ENCODE measurements around the gene FRMD3. TPM values are rescaled to one million over a fixed set of nuclear protein-coding genes. Genes with fewer than 3 reads are reported as not detected.

The FRMD3 gene
- total RNA-seq, 1 experiment from 2014 or later = 3.9 TPM

DNA sequence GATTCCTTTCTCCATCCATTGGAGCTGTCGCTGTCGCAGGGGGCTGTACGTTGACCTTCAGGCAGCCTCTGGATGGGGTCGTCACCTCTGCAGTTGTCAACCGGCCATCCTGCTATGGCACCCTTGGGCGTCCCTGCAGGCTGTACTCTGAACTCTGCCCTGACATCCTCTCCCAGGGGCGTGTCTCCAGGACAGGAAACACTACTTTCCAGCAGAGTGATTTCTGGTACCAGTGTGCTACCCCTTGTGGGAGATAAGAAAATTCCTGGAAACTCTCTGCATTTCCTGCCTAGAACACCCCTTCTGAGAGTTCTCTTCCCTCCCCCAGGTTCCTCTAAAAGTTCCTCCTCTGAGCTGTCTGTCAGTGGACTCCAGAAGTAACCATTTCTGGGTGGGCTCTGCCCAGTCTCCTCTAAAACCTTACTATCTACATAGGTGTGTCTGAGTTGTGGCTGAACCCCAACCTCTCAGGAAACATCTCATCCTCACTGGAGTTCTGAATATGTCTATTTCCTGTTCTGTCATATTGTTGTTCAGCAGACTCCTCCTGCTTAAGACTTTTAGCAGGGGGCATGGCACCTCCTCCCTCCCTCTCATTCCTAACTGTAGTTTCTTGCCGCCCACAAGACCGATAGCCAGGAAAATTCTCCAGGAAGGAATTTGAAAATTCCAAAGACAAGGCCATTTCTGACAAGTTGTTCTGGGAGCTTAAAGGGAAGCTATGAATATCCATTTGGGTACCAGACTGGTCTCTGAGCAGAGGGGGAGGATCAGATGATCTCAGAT, 329.9 kb downstream of the FRMD3 start:
- no peak overlapping the region for H2AFZ ChIP-seq (ENCODE audit: low read length)

DNA sequence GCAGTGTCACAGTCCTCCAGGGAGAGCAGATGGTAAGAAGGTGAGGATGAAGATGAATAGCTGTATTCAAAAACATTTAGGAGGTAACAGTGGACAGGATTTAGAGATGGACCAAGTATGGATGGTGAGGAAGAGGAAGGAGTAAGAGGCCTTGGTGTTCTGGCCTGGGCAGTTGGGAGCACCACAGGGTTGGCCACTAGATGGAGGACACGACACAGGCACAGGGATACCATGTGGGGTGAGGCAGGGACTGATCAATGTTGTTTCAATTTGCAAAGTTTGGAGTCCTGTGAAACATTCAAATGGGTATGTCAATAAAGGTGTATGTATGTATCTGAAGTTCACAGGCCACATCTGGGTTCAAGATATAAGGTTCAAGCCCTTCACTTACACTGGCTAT, 334.2 kb downstream of the FRMD3 start:
- no peaks in the 10 kb centered on the region for H4K20me1 ChIP-seq (ENCODE audit: low read length)
- no peak for DNase-seq
- 0 out of 2 replicates have a peak, but pooled peaks cover under 1% of the 10 kb centered on the region for H3K27me3 ChIP-seq (ENCODE audit: low read length)
- H3K4me1 ChIP-seq (ENCODE audit: insufficient read depth, low read length) = no peaks in the 10 kb centered on the region
- no peak for TF ChIP-seq EZH2 (IDR thresholded peaks at IDR 0.05; ENCODE audit: low read length, unreplicated experiment)
- TF ChIP-seq, protein P1, sequence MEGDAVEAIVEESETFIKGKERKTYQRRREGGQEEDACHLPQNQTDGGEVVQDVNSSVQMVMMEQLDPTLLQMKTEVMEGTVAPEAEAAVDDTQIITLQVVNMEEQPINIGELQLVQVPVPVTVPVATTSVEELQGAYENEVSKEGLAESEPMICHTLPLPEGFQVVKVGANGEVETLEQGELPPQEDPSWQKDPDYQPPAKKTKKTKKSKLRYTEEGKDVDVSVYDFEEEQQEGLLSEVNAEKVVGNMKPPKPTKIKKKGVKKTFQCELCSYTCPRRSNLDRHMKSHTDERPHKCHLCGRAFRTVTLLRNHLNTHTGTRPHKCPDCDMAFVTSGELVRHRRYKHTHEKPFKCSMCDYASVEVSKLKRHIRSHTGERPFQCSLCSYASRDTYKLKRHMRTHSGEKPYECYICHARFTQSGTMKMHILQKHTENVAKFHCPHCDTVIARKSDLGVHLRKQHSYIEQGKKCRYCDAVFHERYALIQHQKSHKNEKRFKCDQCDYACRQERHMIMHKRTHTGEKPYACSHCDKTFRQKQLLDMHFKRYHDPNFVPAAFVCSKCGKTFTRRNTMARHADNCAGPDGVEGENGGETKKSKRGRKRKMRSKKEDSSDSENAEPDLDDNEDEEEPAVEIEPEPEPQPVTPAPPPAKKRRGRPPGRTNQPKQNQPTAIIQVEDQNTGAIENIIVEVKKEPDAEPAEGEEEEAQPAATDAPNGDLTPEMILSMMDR (conservative IDR thresholded peaks at IDR 0.05; ENCODE audit: low read depth, low read length) = peak; percentile 39; the same call in 1 of the 2 replicates
- intact Hi-C loops (cut with micrococcal nuclease) = no loop called here
- H3K79me2 ChIP-seq (ENCODE audit: low read length) = no peaks in the 10 kb centered on the region
- H2AFZ ChIP-seq (ENCODE audit: low read length) = no peak overlapping the region
- BruUV-seq (replicated peaks) = no TSS peak
- no peak overlapping the region for H3K27ac ChIP-seq (ENCODE audit: low read length)
- H3K9ac ChIP-seq (ENCODE audit: low read length) = no peak overlapping the region
- CTCF ChIA-PET = no interaction called here
- H3K36me3 ChIP-seq (ENCODE audit: low read depth, low read length) = no peaks in the 10 kb centered on the region
- POLR2A ChIA-PET (ENCODE audit: unreplicated experiment) = no interaction called here
- no peak overlapping the region for H3K4me3 ChIP-seq (ENCODE audit: low read length)
- H3F3A ChIP-seq (ENCODE audit: low read length, unreplicated experiment) = no peaks in the 10 kb centered on the region
- peak; percentile 62 for ATAC-seq
- H3K9me2 ChIP-seq (replicated peaks; ENCODE audit: low read length) = no peaks in the 10 kb centered on the region
- no peak overlapping the region for H3K4me2 ChIP-seq (ENCODE audit: low read length)
- no peaks in the 10 kb centered on the region for H3K9me3 ChIP-seq (ENCODE audit: low read length)

More for the DNA sequence above, 329.9 kb downstream of the FRMD3 start:
- no peak for ATAC-seq
- POLR2A ChIA-PET (ENCODE audit: unreplicated experiment) = no interaction called here
- Histone ChIP-seq H4K20me1 (ENCODE audit: low read length) (no peaks in the 10 kb centered on the region), H3K9ac (ENCODE audit: low read length) (no peak overlapping the region), H3K9me3 (ENCODE audit: low read length) (no peaks in the 10 kb centered on the region), H3K79me2 (ENCODE audit: low read length) (no peaks in the 10 kb centered on the region), H3K27me3 (ENCODE audit: low read length) (no peaks in the 10 kb centered on the region), H3K36me3 (ENCODE audit: low read depth, low read length) (no peaks in the 10 kb centered on the region), H3K4me1 (ENCODE audit: insufficient read depth, low read length) (no peaks in the 10 kb centered on the region), H3K4me2 (ENCODE audit: low read length) (no peak overlapping the region), H3K9me2 (replicated peaks; ENCODE audit: low read length) (no peaks in the 10 kb centered on the region), H3K4me3 (ENCODE audit: low read length) (no peak overlapping the region), H3F3A (ENCODE audit: low read length, unreplicated experiment) (no peaks in the 10 kb centered on the region), H3K27ac (ENCODE audit: low read length) (no peak overlapping the region)
- CTCF ChIA-PET = interaction anchor here (0.7 kb wide), 1 partner anchor 180 kb away, joined by 18 read pairs; no protein-coding TSS in a partner anchor
- no TSS peak for BruUV-seq (replicated peaks)
- DNase-seq = no peak
- TF ChIP-seq, protein P1 (conservative IDR thresholded peaks at IDR 0.05; ENCODE audit: low read depth, low read length) = no peak
- TF ChIP-seq EZH2phosphoT487 (IDR thresholded peaks at IDR 0.05; ENCODE audit: borderline replicate concordance, low read length) (no peak), EZH2 (IDR thresholded peaks at IDR 0.05; ENCODE audit: low read length, unreplicated experiment) (no peak)
- intact Hi-C loops (cut with micrococcal nuclease) = no loop called here

DNA sequence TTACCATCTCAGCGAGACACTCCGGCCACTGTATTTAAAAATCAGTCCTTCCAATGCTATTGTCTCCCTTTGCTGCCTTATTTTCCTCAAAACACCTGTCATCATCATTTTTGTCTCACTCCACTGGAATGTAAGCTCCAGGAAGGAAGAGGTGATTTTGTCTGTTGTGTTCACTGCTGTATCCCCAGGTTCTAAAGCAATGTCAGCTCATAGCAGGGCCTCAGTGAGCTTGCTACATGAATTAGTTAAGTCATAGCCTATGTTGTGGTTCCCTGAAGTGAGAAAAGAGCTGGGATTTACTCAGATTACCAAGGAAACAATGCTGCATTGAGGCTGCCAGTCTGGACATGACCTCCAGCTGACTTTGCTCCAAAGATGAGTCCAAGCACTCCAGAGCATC, 337.7 kb downstream of the FRMD3 start:
- H3K9me3 ChIP-seq (ENCODE audit: low read length) = no peaks in the 10 kb centered on the region
- H3F3A ChIP-seq (ENCODE audit: low read length, unreplicated experiment) = no peaks in the 10 kb centered on the region
- intact Hi-C loops (cut with micrococcal nuclease) = no loop called here
- POLR2A ChIA-PET (ENCODE audit: unreplicated experiment) = no interaction called here
- DNase-seq (no peak), ATAC-seq (no peak)
- no peak overlapping the region for H3K4me3 ChIP-seq (ENCODE audit: low read length)
- H2AFZ ChIP-seq (ENCODE audit: low read length) = no peak overlapping the region
- CTCF ChIA-PET = no interaction called here
- no peaks in the 10 kb centered on the region for H4K20me1 ChIP-seq (ENCODE audit: low read length)
- H3K27ac ChIP-seq (ENCODE audit: low read length) = no peak overlapping the region
- TF ChIP-seq EZH2 (IDR thresholded peaks at IDR 0.05; ENCODE audit: low read length, unreplicated experiment) (no peak), EZH2phosphoT487 (IDR thresholded peaks at IDR 0.05; ENCODE audit: borderline replicate concordance, low read length) (no peak)
- TF ChIP-seq, protein P1 (conservative IDR thresholded peaks at IDR 0.05; ENCODE audit: low read depth, low read length) = no peak
- no peaks in the 10 kb centered on the region for H3K79me2 ChIP-seq (ENCODE audit: low read length)
- H3K9me2 ChIP-seq (replicated peaks; ENCODE audit: low read length) = no peaks in the 10 kb centered on the region
- no peaks in the 10 kb centered on the region for H3K36me3 ChIP-seq (ENCODE audit: low read depth, low read length)
- H3K4me2 ChIP-seq (ENCODE audit: low read length) = no peak overlapping the region
- no peaks in the 10 kb centered on the region for H3K4me1 ChIP-seq (ENCODE audit: insufficient read depth, low read length)
- H3K27me3 ChIP-seq (ENCODE audit: low read length) = peaks cover 22% of the 10 kb centered on the region
- no peak overlapping the region for H3K9ac ChIP-seq (ENCODE audit: low read length)
- no TSS peak for BruUV-seq (replicated peaks)
